ENCODE results near the gene MARK4.

Gene MARK4

DNA sequence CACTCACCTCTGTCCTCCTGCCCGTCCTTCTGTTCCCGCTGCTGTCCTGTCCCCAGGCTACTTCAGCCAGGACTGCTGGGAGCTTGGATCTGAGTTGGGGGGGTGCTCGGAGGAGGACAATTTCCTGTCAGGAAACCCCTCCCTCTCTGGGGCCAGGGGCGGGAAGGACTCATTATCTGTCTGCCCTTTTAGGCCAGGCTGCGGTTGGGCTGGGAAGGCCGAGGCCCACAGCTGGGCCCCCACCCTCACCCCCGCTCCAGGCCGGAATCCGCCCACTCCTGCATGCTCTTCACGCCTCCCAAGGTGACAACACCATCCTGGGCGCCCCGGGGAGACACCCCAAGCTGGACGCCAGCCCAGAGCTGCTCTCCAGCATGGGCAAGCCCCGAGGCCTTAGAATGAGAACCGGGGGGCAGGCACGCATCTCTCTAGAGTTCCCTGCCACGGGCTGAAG, 5.7 kb upstream of the MARK4 start, which contains the start of gene EXOC3L2:
TSS of gene EXOC3L2 (minus strand) at position 74 of the 454 bp plus-strand sequence. CDS start 6,362 bp downstream, outside the sequence.
- H3K36me3 Mint-ChIP-seq (ENCODE audit: low read depth): no peaks in the 10 kb centered on the region
- peaks cover 50% of the 10 kb centered on the region for H3K4me1 Mint-ChIP-seq
- DNase-seq: no peak
- H3K27me3 Mint-ChIP-seq (ENCODE audit: low read depth, poor library complexity): peaks cover 38% of the 10 kb centered on the region
- peak within 1 kb of the TSS; percentile 67 for H3K4me3 Mint-ChIP-seq
- no peaks in the 10 kb centered on the region for H3K9me3 Mint-ChIP-seq
- H3K27ac Mint-ChIP-seq: peak within 1 kb of the TSS; percentile 9
- TF ChIP-seq, protein P1, sequence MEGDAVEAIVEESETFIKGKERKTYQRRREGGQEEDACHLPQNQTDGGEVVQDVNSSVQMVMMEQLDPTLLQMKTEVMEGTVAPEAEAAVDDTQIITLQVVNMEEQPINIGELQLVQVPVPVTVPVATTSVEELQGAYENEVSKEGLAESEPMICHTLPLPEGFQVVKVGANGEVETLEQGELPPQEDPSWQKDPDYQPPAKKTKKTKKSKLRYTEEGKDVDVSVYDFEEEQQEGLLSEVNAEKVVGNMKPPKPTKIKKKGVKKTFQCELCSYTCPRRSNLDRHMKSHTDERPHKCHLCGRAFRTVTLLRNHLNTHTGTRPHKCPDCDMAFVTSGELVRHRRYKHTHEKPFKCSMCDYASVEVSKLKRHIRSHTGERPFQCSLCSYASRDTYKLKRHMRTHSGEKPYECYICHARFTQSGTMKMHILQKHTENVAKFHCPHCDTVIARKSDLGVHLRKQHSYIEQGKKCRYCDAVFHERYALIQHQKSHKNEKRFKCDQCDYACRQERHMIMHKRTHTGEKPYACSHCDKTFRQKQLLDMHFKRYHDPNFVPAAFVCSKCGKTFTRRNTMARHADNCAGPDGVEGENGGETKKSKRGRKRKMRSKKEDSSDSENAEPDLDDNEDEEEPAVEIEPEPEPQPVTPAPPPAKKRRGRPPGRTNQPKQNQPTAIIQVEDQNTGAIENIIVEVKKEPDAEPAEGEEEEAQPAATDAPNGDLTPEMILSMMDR (IDR thresholded peaks at IDR 0.05): no peak

DNA sequence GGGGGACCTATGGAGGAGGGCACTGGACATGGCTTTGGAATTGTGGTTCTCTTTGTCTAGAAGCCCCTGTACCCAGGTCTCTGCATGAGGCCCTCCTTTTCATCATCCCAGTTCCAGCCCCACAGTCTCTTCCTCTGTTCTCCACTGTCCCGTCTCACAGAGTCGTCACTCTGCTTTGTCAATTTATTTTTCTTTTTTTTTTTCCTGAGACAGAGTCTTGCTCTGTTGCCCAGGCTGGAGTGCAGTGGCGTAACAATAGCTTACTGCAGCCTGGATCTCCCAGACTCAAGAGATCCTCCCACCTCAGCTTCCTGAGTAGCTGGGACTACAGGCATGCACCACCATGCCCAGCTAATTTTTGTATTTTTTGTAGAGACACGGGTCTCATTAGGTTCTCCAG, 5.2 kb upstream of the MARK4 start:
- no peak overlapping the region for H3K27ac Mint-ChIP-seq
- H3K27me3 Mint-ChIP-seq (ENCODE audit: low read depth, poor library complexity): peaks cover 40% of the 10 kb centered on the region
- TF ChIP-seq, protein P1 (IDR thresholded peaks at IDR 0.05): no peak
- DNase-seq: no peak
- H3K36me3 Mint-ChIP-seq (ENCODE audit: low read depth): no peaks in the 10 kb centered on the region
- H3K4me3 Mint-ChIP-seq: peak overlapping the region; percentile 4
- H3K4me1 Mint-ChIP-seq: peaks cover 54% of the 10 kb centered on the region
- H3K9me3 Mint-ChIP-seq: no peaks in the 10 kb centered on the region

DNA sequence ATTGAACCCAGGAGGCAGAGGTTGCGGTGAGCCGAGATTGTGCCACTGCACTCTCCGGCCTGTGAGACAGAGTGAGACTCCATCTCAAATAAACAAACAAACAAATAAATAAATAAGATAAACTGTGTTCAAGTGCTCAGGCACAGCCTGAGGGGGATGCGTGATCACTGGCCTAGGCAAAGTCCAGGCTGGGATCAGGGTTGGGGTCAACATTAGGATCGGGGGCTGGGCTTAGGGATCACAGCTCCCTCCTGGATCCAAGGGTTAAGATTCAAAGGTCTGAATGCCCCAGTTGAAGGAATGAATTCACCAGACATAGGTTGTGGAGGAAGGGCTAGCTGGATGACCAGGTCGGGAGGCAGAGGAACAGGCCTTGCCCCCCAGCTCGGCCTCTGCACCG, 3.9 kb upstream of the MARK4 start:
- no peaks in the 10 kb centered on the region for H3K9me3 Mint-ChIP-seq
- TF ChIP-seq, protein P1 (IDR thresholded peaks at IDR 0.05): no peak
- H3K4me3 Mint-ChIP-seq: no peak overlapping the region
- DNase-seq: no peak
- peaks cover 36% of the 10 kb centered on the region for H3K27me3 Mint-ChIP-seq (ENCODE audit: low read depth, poor library complexity)
- peaks cover 49% of the 10 kb centered on the region for H3K4me1 Mint-ChIP-seq
- no peak overlapping the region for H3K27ac Mint-ChIP-seq
- no peaks in the 10 kb centered on the region for H3K36me3 Mint-ChIP-seq (ENCODE audit: low read depth)

DNA sequence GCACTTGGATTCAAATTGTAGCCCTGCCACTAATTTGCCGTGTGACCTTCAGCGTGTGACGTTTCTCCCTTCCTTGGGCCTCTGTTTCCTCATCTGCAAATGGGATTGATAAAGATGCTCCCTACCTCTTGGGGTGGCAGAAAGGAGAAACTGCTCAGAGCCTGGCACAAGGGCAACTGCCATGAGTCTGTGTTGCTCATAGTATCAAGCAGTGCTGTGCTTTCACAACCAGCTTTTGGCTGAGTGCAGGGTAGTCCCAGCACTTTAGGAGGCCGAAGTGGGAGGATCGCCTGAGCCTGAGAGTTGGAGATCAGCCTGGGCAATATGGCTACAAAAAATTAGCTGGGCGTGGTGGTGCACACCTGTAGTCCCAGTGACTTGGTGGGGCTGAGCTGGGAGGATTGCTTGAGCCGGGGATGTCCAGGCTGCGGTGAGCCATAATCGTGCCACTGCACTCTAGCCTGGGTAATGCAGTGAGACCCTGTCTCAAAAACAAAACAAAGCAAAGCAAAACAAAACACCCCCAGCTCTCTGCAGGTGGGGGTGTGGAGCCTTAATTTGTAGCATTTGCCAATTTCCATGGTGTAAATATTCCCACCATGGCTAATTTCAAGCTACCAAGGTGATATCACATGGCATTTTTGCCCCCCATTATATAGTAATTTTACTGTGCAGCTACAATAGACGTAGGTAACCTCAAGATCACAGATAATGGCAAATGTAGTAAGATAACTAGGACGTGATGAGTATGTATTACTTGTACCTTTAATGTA, 1.6 kb upstream of the MARK4 start:
- no peaks in the 10 kb centered on the region for H3K9me3 Mint-ChIP-seq
- DNase-seq: no peak
- H3K4me1 Mint-ChIP-seq: peaks cover 53% of the 10 kb centered on the region
- H3K36me3 Mint-ChIP-seq (ENCODE audit: low read depth): no peaks in the 10 kb centered on the region
- H3K4me3 Mint-ChIP-seq: peak overlapping the region; percentile 95
- peaks cover 27% of the 10 kb centered on the region for H3K27me3 Mint-ChIP-seq (ENCODE audit: low read depth, poor library complexity)
- TF ChIP-seq, protein P1 (IDR thresholded peaks at IDR 0.05): no peak
- no peak overlapping the region for H3K27ac Mint-ChIP-seq

DNA sequence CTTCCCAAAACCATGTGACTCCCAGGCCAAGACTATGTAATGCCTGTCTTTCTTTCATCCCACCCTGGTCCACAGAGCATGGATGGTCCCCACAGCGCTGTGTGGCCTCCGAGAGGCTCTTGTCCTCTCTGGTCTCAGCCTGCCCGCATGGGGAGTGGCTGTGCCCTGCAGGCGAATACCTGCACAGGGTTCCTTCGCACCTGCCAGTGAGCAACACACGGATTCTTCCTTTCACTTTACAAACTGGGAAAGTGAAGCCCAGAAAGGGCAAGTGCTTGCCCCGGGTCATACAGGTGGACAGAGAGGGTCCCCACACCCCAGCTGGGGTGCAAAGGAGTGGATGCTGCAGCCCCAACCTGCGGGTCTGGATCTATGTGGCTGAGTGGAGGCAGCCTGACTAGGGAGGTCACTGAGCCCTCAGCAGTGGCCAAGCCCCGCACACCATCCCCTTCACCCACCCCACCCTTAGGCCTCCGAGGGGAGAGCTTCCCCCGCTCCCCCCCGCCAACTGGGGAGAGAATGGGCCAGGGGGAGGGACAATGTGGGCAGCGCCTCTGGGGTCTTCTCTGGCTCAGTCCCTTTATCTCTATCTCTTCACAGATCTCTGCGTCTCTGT, 747 bp upstream of the MARK4 start:
- peak overlapping the region; percentile 95 for H3K4me3 Mint-ChIP-seq
- DNase-seq: peak; percentile 25
- no peak overlapping the region for H3K27ac Mint-ChIP-seq

More for the DNA sequence above, 747 bp upstream of the MARK4 start:
- H3K27me3 Mint-ChIP-seq (ENCODE audit: low read depth, poor library complexity): peaks cover 21% of the 10 kb centered on the region
- H3K4me1 Mint-ChIP-seq: peaks cover 49% of the 10 kb centered on the region
- no peaks in the 10 kb centered on the region for H3K9me3 Mint-ChIP-seq
- TF ChIP-seq, protein P1 (IDR thresholded peaks at IDR 0.05): no peak
- H3K36me3 Mint-ChIP-seq (ENCODE audit: low read depth): no peaks in the 10 kb centered on the region
